HCT116 (cell line): ENCODE measurements around the gene RETREG1. TPM values are rescaled to one million over a fixed set of nuclear protein-coding genes. Genes with fewer than 3 reads are reported as not detected.

Experiments
- ATAC-seq: fragments of 200-7000 bp; cut with Tn5 transposase; 2 replicates; pipeline ENCODE4 v1.9.1; 2020; ENCODE audit warnings: mild to moderate bottlenecking, moderate library complexity
- BruUV-seq: library from RNA; stranded (reverse); fragments of 400-500 nt; replicated peaks from 2 replicates; lab custom pipeline; 2021; lab: Mats Ljungman, UMichigan
- CTCF ChIA-PET: fragments of 300-600 bp; sonication (Branson Sonifier 250); formaldehyde crosslinking; loops from one replicate; lab custom pipeline; 2021; ENCODE audit warnings: antibody characterized with exemption; lab: Charles Lee
- POLR2A ChIA-PET: fragments of 300-600, 350-600 bp; sonication (Branson Sonifier 250); formaldehyde crosslinking; loops from one replicate; lab custom pipeline; 2021; ENCODE audit warnings: antibody characterized with exemption; lab: Charles Lee
- RAD21 ChIA-PET, 2 experiments: fragments of 300-600 bp; sonication (Branson Sonifier 250); formaldehyde crosslinking; loops; one replicate each; lab custom pipeline; 2023; ENCODE audit warnings: low total read pairs in 2 of 2; ENCODE audit not compliant: uncharacterized antibody in 2 of 2, unreplicated experiment in 2 of 2, low non-redundant PET in 1 of 2; lab: Charles Lee
- DNase-seq: peaks from one replicate; pipeline ENCODE4 v3.0.0-alpha.2; 2010; ENCODE audit warnings: low read depth, low spot score
- H2AFZ ChIP-seq: fragments of 200-600 bp; shearing (Covaris generic), sonication (generic); 2 replicates; pipeline ENCODE4 v1.6.1; 2017; ENCODE audit warnings: low read depth, mixed run types, mixed read lengths, antibody characterized with exemption, low read length; ENCODE audit not compliant: poor library complexity, severe bottlenecking
- H3K27ac ChIP-seq: 2 replicates; pipeline ENCODE4 v1.5.1; 2012; ENCODE audit warnings: low read depth, low read length
- H3K27me3 ChIP-seq: fragments of 200-600 bp; sonication (generic); 2 replicates; pipeline ENCODE4 v1.6.1; 2016; ENCODE audit warnings: mixed run types, low read length, mixed read lengths; ENCODE audit not compliant: insufficient read depth
- H3K36me3 ChIP-seq, 2 experiments: fragments of 200-500 bp in 1 of 2; fragments of 200-600 bp in 1 of 2; sonication (Bioruptor generic) in 1 of 2; sonication (generic) in 1 of 2; 2 replicates each; pipeline versions ENCODE4 v1.5.1 to v1.6.1; 2014 to 2016; ENCODE audit warnings: low read length in 2 of 2, inconsistent platforms in 1 of 2, mixed read lengths in 1 of 2, mixed run types in 1 of 2; ENCODE audit not compliant: insufficient read depth in 2 of 2, control insufficient read depth in 1 of 2
- H3K4me1 ChIP-seq, 2 experiments: fragments of 200-600 bp in 1 of 2; sonication (generic) in 1 of 2; 2 replicates each; pipeline versions ENCODE4 v1.5.1 to v1.6.1; 2012 to 2017; ENCODE audit warnings: low read length in 2 of 2, inconsistent platforms in 1 of 2, mild to moderate bottlenecking in 1 of 2, mixed read lengths in 1 of 2, mixed run types in 1 of 2, moderate library complexity in 1 of 2; ENCODE audit not compliant: insufficient read depth in 2 of 2, control insufficient read depth in 1 of 2
- H3K4me2 ChIP-seq: fragments of 200-600 bp; sonication (generic); 2 replicates; pipeline ENCODE4 v1.6.1; 2017; ENCODE audit warnings: mixed run types, low read length, mixed read lengths
- H3K4me3 ChIP-seq, 2 experiments: fragments of 200-600 bp in 1 of 2; sonication (generic) in 1 of 2; replicated peaks in 1 of 2; 2 replicates each; pipeline ENCODE4 v1.5.1; 2011 to 2016; ENCODE audit warnings: low read length in 2 of 2, control low read depth in 1 of 2, low read depth in 1 of 2, mild to moderate bottlenecking in 1 of 2, mixed read lengths in 1 of 2, mixed run types in 1 of 2
- H3K79me2 ChIP-seq: fragments of 200-600 bp; sonication (generic); 2 replicates; pipeline ENCODE4 v1.6.1; 2017; ENCODE audit warnings: mild to moderate bottlenecking, mixed run types, low read length, moderate library complexity, mixed read lengths; ENCODE audit not compliant: insufficient read depth
- H3K9ac ChIP-seq: fragments of 200-600 bp; sonication (generic); 2 replicates; pipeline ENCODE4 v1.6.1; 2016; ENCODE audit warnings: low read length, mixed read lengths
- H3K9me2 ChIP-seq: fragments of 200-600 bp; sonication (generic), shearing (Covaris generic); 2 replicates; pipeline ENCODE4 v1.6.1; 2017; ENCODE audit warnings: mixed run types, mild to moderate bottlenecking, moderate library complexity; ENCODE audit not compliant: insufficient read depth
- H3K9me3 ChIP-seq, 2 experiments: fragments of 200-500 bp in 1 of 2; fragments of 200-600 bp in 1 of 2; sonication (Bioruptor generic) in 1 of 2; sonication (generic) in 1 of 2; 2 replicates each; pipeline ENCODE4 v1.6.1; 2014 to 2017; ENCODE audit warnings: low read length in 2 of 2, mixed read lengths in 2 of 2, inconsistent platforms in 1 of 2, low read depth in 1 of 2, mild to moderate bottlenecking in 1 of 2, mixed run types in 1 of 2, moderate library complexity in 1 of 2; ENCODE audit not compliant: control insufficient read depth in 1 of 2, insufficient read depth in 1 of 2
- H4K20me1 ChIP-seq: fragments of 200-600 bp; sonication (generic), shearing (Covaris generic); 2 replicates; pipeline ENCODE4 v1.6.1; 2017; ENCODE audit warnings: mixed run types, mild to moderate bottlenecking, moderate library complexity; ENCODE audit not compliant: insufficient read depth
- EGR1 ChIP-seq: IDR thresholded peaks from 2 replicates; pipeline ENCODE4 v1.6.1; 2012; ENCODE audit warnings: low read depth
- EZH2phosphoT487 ChIP-seq: fragments of 200-600 bp; IDR thresholded peaks from 2 replicates; pipeline ENCODE4 v1.6.1; 2018; ENCODE audit warnings: antibody characterized with exemption, borderline replicate concordance
- POLR2A ChIP-seq: IDR thresholded peaks from 2 replicates; pipeline ENCODE4 v1.7.0; 2011; ENCODE audit warnings: borderline replicate concordance; ENCODE audit not compliant: insufficient read depth, insufficient read length; ENCODE audit errors: extremely low read depth
- SRF ChIP-seq: IDR thresholded peaks from 2 replicates; pipeline ENCODE4 v1.6.1; 2012; ENCODE audit warnings: low read depth
- intact Hi-C: fragments of 100-400 bp; cut with micrococcal nuclease; formaldehyde crosslinking; loops from 2 replicates; pipeline ENCODE4 v1.10.0; 2022
- total RNA-seq: library from RNA; stranded (reverse); gene quantifications from one replicate; pipeline ENCODE4 v1.2.1, GENCODE V29; 2021; ENCODE audit not compliant: unreplicated experiment
- TF ChIP-seq, protein P1 (sequence below): IDR thresholded peaks from 2 replicates; pipeline ENCODE4 v1.6.1; 2012; ENCODE audit warnings: low read depth

Gene RETREG1
- total RNA-seq, 1 experiment from 2014 or later: 6.0 TPM

DNA sequence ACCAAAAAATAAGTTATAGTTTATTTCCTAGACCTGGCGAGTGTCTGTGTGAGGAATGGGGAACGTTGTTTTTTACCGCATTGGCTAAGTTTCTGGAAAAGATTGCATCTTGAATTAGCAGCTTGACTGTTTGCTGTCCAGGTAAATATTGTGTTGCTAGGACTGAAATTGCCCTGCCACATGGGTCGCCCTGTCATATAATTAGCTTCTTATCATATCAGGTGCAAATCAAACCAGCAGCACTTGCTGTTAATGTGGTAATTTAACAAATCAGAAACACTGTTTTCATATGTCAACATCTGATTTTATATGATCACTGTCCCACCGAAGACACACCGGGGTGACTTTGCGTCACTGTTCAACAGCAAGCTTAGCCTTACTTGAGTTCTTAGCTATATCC lies 87.5 kb downstream of the RETREG1 start (continued):
- TF ChIP-seq, protein P1, sequence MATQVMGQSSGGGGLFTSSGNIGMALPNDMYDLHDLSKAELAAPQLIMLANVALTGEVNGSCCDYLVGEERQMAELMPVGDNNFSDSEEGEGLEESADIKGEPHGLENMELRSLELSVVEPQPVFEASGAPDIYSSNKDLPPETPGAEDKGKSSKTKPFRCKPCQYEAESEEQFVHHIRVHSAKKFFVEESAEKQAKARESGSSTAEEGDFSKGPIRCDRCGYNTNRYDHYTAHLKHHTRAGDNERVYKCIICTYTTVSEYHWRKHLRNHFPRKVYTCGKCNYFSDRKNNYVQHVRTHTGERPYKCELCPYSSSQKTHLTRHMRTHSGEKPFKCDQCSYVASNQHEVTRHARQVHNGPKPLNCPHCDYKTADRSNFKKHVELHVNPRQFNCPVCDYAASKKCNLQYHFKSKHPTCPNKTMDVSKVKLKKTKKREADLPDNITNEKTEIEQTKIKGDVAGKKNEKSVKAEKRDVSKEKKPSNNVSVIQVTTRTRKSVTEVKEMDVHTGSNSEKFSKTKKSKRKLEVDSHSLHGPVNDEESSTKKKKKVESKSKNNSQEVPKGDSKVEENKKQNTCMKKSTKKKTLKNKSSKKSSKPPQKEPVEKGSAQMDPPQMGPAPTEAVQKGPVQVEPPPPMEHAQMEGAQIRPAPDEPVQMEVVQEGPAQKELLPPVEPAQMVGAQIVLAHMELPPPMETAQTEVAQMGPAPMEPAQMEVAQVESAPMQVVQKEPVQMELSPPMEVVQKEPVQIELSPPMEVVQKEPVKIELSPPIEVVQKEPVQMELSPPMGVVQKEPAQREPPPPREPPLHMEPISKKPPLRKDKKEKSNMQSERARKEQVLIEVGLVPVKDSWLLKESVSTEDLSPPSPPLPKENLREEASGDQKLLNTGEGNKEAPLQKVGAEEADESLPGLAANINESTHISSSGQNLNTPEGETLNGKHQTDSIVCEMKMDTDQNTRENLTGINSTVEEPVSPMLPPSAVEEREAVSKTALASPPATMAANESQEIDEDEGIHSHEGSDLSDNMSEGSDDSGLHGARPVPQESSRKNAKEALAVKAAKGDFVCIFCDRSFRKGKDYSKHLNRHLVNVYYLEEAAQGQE: no peak
- TF ChIP-seq SRF (no peak), EZH2phosphoT487 (no peak)

DNA sequence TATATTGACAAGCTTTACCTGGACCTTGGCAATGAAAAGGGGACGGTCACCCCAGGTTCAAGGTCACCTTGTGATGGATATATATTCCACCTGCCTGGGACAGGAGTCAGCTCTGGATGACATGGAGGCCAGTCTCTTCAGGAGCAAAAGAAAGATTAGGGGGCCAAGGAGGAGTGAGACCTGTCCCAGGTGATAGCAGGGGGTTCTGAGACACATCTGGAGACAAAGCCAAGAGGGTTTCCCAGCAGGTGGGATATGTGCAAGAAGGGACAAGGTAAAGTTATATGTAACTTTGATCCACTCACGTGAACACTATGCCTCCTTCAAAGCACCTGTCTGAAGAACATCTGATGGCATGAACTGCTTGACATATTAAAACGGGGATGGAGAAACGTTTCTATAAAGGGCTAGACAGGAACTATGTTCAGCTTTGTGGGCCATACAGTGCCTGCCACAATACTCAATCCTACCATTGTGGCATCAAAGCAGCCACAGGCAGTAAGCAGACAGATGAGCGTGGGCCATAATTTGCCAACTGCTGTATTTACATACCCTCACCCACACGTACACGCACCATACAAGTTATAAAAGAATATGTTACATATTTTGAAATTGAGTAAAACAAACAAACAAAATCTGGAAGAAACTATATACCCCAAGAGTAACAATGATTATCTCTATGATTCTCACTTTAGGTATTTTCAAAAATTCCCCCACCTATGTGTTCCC lies 88.3 kb downstream of the RETREG1 start:
- Histone ChIP-seq H3K27me3 (no peaks in the 10 kb centered on the region), H3K9me2 (no peaks in the 10 kb centered on the region), H3K4me2 (no peak overlapping the region), H3K9ac (no peak overlapping the region), H3K27ac (no peak overlapping the region), H3K79me2 (no peaks in the 10 kb centered on the region), H3K9me3 (no peaks in the 10 kb centered on the region), H3K36me3 (no peaks in the 10 kb centered on the region), H3K4me1 (no peaks in the 10 kb centered on the region), H2AFZ (no peak overlapping the region), H3K4me3 (no peak overlapping the region), H4K20me1 (no peaks in the 10 kb centered on the region)
- ChIA-PET CTCF (no interaction called here), POLR2A (no interaction called here), RAD21 (no interaction called here)
- BruUV-seq: no TSS peak
- ATAC-seq (peak; percentile 40), DNase-seq (no peak)
- intact Hi-C loops: no loop called here
- no peak for TF ChIP-seq EGR1
- peak; percentile 54 for TF ChIP-seq POLR2A
